Endothelial cell of umbilical vein (primary cell): Measurements from ENCODE around the gene RGS6. TPM values are rescaled to one million over a fixed set of nuclear protein-coding genes. Genes with fewer than 3 reads are reported as not detected.

ENCODE experiments used
- BruUV-seq: library from RNA; stranded (reverse); fragments of 400-500 nt; replicated peaks from 2 replicates; lab custom pipeline; 2021; lab: Mats Ljungman, UMichigan
- CTCF ChIA-PET: fragments of 300-600, 350-600 bp; sonication (Branson Sonifier 250); formaldehyde crosslinking; loops from one replicate; lab custom pipeline; 2021; ENCODE audit warnings: antibody characterized with exemption, inconsistent platforms; lab: Charles Lee
- POLR2A ChIA-PET: fragments of 300-600, 350-600 bp; sonication (Branson Sonifier 250); formaldehyde crosslinking; loops from one replicate; lab custom pipeline; 2021; ENCODE audit warnings: antibody characterized with exemption, inconsistent platforms; lab: Charles Lee
- DNase-seq: peaks from one replicate; pipeline ENCODE4 v3.0.0-alpha.2; 2011; ENCODE audit warnings: low read depth, low spot score
- FAIRE-seq: peaks from 2 replicates; lab custom pipeline; 2011; peaks lifted over from hg19 to GRCh38; lab: Jason Lieb, UNC
- H2AFZ ChIP-seq: 2 replicates; pipeline ENCODE4 v1.6.0; 2012; ENCODE audit warnings: low read depth, low read length, control low read depth, inconsistent platforms
- H3K27ac ChIP-seq: 2 replicates; pipeline ENCODE4 v1.5.1; 2011; ENCODE audit warnings: low read depth, mild to moderate bottlenecking, control low read depth, low read length, moderate library complexity; ENCODE audit not compliant: insufficient read depth
- H3K27me3 ChIP-seq, 2 experiments: 2 replicates each; pipeline versions ENCODE4 v1.6.0 to v1.6.1; 2011; ENCODE audit warnings: low read length in 2 of 2, mixed read lengths in 1 of 2; ENCODE audit not compliant: control insufficient read depth in 2 of 2, insufficient read depth in 2 of 2
- H3K36me3 ChIP-seq, 2 experiments: 2 replicates in 1 of 2; 3 replicates in 1 of 2; pipeline ENCODE4 v1.5.1; 2011; ENCODE audit warnings: low read length in 2 of 2, mild to moderate bottlenecking in 1 of 2, moderate library complexity in 1 of 2; ENCODE audit not compliant: control insufficient read depth in 2 of 2, insufficient read depth in 2 of 2; ENCODE audit errors: extremely low read depth in 1 of 2
- H3K4me1 ChIP-seq: 3 replicates; pipeline ENCODE4 v1.5.1; 2011; ENCODE audit warnings: mild to moderate bottlenecking, low read length; ENCODE audit not compliant: control insufficient read depth, insufficient read depth; ENCODE audit errors: extremely low read depth
- H3K4me2 ChIP-seq: 2 replicates; pipeline ENCODE4 v1.6.1; 2011; ENCODE audit warnings: low read length, control low read depth, mixed read lengths; ENCODE audit not compliant: insufficient read depth
- H3K4me3 ChIP-seq, 3 experiments: fragments of 200-600 bp in 1 of 3; sonication (generic), shearing (Covaris generic) in 1 of 3; replicated peaks in 1 of 3; 2 replicates each; pipeline ENCODE4 v1.5.1; 2011 to 2016; ENCODE audit warnings: control low read depth in 3 of 3, low read length in 3 of 3, mild to moderate bottlenecking in 2 of 3, inconsistent platforms in 1 of 3, low read depth in 1 of 3, moderate library complexity in 1 of 3; ENCODE audit not compliant: insufficient read depth in 1 of 3
- H3K79me2 ChIP-seq: 2 replicates; pipeline ENCODE4 v1.6.0; 2012; ENCODE audit warnings: low read length, inconsistent platforms; ENCODE audit not compliant: control insufficient read depth, insufficient read depth
- H3K9ac ChIP-seq: replicated peaks from 2 replicates; pipeline ENCODE3; 2011; ENCODE audit warnings: low read length, control low read depth; ENCODE audit not compliant: insufficient read depth; ENCODE audit errors: extremely low read depth
- H3K9me1 ChIP-seq: replicated peaks from 3 replicates; pipeline ENCODE4 v1.6.0; 2011; ENCODE audit warnings: mild to moderate bottlenecking, low read length; ENCODE audit not compliant: control insufficient read depth, insufficient read depth; ENCODE audit errors: extremely low read depth
- H3K9me3 ChIP-seq: replicated peaks from 2 replicates; pipeline ENCODE4 v1.5.1; 2012; ENCODE audit warnings: low read length, inconsistent platforms; ENCODE audit not compliant: control insufficient read depth, insufficient read depth
- H4K20me1 ChIP-seq: replicated peaks from 2 replicates; pipeline ENCODE3; 2011; ENCODE audit warnings: mild to moderate bottlenecking, low read length; ENCODE audit not compliant: control insufficient read depth, insufficient read depth; ENCODE audit errors: extremely low read depth
- CTCF ChIP-seq, 2 donors: IDR thresholded peaks; 1 replicate in 1 of 2; 2 replicates in 1 of 2; pipeline ENCODE4 v1.5.1; 2011; ENCODE audit warnings: low read length in 2 of 2, mild to moderate bottlenecking in 2 of 2, moderate library complexity in 2 of 2, control low read depth in 1 of 2, inconsistent platforms in 1 of 2, low read depth in 1 of 2; ENCODE audit not compliant: insufficient read depth in 1 of 2; ENCODE audit errors: extremely low read depth in 1 of 2
- EZH2 ChIP-seq: IDR thresholded peaks from 2 replicates; pipeline ENCODE4 v1.6.1; 2012; ENCODE audit warnings: borderline replicate concordance, low read depth, mild to moderate bottlenecking, moderate library complexity, low read length, inconsistent platforms; ENCODE audit not compliant: severe bottlenecking
- FOS ChIP-seq: IDR thresholded peaks from 2 replicates; pipeline ENCODE4 v1.6.1; 2011; ENCODE audit warnings: mild to moderate bottlenecking, low read length, moderate library complexity, borderline replicate concordance; ENCODE audit not compliant: insufficient read depth
- GATA2 ChIP-seq: IDR thresholded peaks from 2 replicates; pipeline ENCODE4 v1.7.0; 2011; ENCODE audit warnings: low read depth, mild to moderate bottlenecking, moderate library complexity, mixed read lengths, low read length; ENCODE audit not compliant: insufficient read length, insufficient read depth
- JUN ChIP-seq: IDR thresholded peaks from 2 replicates; pipeline ENCODE4 v1.6.1; 2011; ENCODE audit warnings: borderline replicate concordance, low read depth; ENCODE audit not compliant: insufficient read length, insufficient read depth
- MAX ChIP-seq: IDR thresholded peaks from 2 replicates; pipeline ENCODE4 v1.6.1; 2011; ENCODE audit not compliant: insufficient read depth, insufficient read length
- MYC ChIP-seq: IDR thresholded peaks from one replicate; pipeline ENCODE4 v1.6.1; 2011; ENCODE audit warnings: mild to moderate bottlenecking, low read depth, low read length
- POLR2A ChIP-seq: IDR thresholded peaks from 2 replicates; pipeline ENCODE4 v1.6.1; 2012; ENCODE audit warnings: low read depth, mild to moderate bottlenecking, control low read depth, low read length
- POLR2AphosphoS5 ChIP-seq: IDR thresholded peaks from 2 replicates; pipeline ENCODE4 v1.6.1; 2012; ENCODE audit warnings: low read depth, mild to moderate bottlenecking, control low read depth, low read length, moderate library complexity; ENCODE audit not compliant: insufficient read depth
- dilution Hi-C: fragments of 300-500 bp; cut with MboI; formaldehyde crosslinking; loops from one replicate; pipeline ENCODE4 v1.15.0; 2019; ENCODE audit warnings: low sequenced_read_pairs; ENCODE audit not compliant: extremely low pct_ligation_motif_present
- intact Hi-C: fragments of 100-400 bp; cut with micrococcal nuclease; formaldehyde crosslinking; loops from one replicate; pipeline ENCODE4 v1.10.0; 2022
- polyA plus RNA-seq, 4 experiments: library from polyadenylated mRNA; depleted of rRNA in 3 of 4; stranded (reverse) in 3 of 4; unstranded in 1 of 4; fragments of >200 nt; gene quantifications; 2 replicates each; pipeline versions ENCODE4 v1.2.1 to v1.2.3, GENCODE V29; 2011 to 2012; ENCODE audit warnings: missing spikeins in 1 of 4
- total RNA-seq: library from RNA; stranded (reverse); gene quantifications from 2 replicates; pipeline ENCODE4 v1.2.3, GENCODE V29; 2021

RGS6 gene
- total and polyA plus RNA-seq, 2 donors (not counting 3 experiments of a cell fraction or from before 2014, with no cell fraction given) = not detected

- H3K9me3 ChIP-seq = no peaks in the 10 kb centered on the region
- TF ChIP-seq CTCF (IDR thresholded peaks at IDR 0.05; ENCODE audit: extremely low read depth in 1 of 2, insufficient read depth in 1 of 2, low read depth in 1 of 2, low read length in 2 of 2) (no peak), JUN (no peak), EZH2 (no peak), MAX (no peak), POLR2AphosphoS5 (no peak), GATA2 (no peak), MYC (no peak), POLR2A (no peak), FOS (no peak)
Observed at GRCh38 chr14:72463291-72463866, 531.1 kb downstream of the RGS6 start.

More at GRCh38 chr14:72463291-72463866, 531.1 kb downstream of the RGS6 start:
- Histone ChIP-seq H3K9ac (no peak overlapping the region), H3K36me3 (no peaks in the 10 kb centered on the region), H2AFZ (no peak overlapping the region), H4K20me1 (no peaks in the 10 kb centered on the region), H3K4me3 (no peak overlapping the region), H3K27ac (no peak overlapping the region), H3K4me2 (no peak overlapping the region), H3K79me2 (no peaks in the 10 kb centered on the region), H3K9me1 (no peaks in the 10 kb centered on the region), H3K27me3 (no peaks in the 10 kb centered on the region), H3K4me1 (no peaks in the 10 kb centered on the region)
- DNase-seq (no peak), FAIRE-seq (no peak)
- CTCF ChIA-PET = interaction anchor here (1.1 kb wide), 1 partner anchor 9 kb away, joined by 3 read pairs; no protein-coding TSS in a partner anchor
- BruUV-seq = no TSS peak
- intact Hi-C loops = no loop called here
- POLR2A ChIA-PET = no interaction called here
- dilution Hi-C loops = no loop called here
